T-helper 2 cell (primary cell): ENCODE measurements around the gene DST.

Experiments
- DNase-seq, 5 experiments: peaks; one replicate each; pipeline versions ENCODE4 v3.0.0 to v3.0.0-alpha.2; 2012 to 2022

Gene DST

GRCh38 chr6:56535626-56536025 is 107.1 kb downstream of the DST start:
- no peak for DNase-seq

DNA sequence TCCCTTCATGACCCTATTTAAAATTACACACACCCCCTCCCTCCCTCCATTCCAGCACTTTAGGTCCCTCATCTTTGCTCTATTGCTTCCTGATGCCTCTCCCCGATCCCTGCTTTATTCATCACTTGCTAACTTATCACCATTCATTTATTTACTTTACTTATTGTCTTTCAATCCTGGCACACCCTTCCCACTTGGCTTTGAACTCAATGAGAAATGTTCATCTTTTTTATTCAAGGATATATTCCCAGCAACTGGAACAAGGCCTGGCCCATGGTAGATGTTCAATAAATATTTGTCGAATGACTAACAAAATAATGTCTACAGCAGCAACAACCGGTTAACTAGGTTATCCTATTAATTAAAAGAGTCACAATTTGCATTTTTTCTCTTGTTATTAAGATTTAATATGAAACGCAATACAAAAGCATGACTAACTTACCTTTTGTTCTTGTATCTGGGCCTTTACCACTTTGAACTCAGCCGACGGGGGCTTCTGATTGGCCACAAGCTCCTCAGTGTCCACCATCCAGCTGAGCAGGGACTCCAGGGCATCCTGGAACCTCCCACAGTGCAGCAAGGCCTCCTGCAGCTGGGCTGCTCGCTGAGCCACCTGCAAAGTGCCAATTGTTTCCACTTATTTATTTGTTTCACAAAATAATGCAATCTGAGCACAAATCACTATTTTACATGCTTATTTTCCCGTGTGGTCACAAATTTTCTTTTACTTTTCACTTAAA is 107.8 kb downstream of the DST start:
- DNase-seq = no peak

GRCh38 chr6:56532766-56533551 is 109.7 kb downstream of the DST start:
- DNase-seq = no peak

DNA sequence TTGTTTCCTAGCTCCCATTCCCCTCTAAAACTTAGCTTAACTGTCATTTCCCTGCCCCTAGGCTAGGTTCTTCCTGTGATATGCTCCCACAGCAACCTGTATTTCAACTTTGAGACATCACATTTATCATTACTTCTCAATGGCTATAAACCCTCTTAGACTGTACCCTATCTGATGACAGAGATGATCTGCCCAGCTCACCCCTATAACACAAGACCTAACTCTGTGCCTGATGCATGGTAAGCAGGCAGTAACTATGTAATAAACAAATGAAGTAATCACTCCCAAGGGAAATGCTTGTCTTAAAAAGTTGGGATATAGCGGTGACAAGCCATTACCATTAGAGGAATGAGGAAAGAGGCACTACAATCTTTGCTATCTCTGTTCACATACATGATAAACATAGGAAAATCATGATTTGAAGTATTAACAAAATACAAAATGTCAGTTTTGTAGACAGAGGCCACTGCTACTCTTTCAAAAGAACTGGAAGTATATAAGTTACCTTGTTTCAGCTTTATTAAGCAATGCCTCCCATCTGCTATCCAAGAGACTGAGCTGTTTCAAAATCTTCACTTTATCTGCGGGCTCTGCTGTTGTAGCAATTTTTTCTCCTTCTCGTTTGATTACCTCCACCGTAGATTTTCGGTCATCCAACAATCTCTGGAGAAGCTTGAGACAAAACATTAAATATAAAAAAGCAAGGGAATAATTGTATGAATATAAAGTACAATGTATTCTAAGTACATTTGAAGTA is 110.7 kb downstream of the DST start:
- DNase-seq = no peak

DNA sequence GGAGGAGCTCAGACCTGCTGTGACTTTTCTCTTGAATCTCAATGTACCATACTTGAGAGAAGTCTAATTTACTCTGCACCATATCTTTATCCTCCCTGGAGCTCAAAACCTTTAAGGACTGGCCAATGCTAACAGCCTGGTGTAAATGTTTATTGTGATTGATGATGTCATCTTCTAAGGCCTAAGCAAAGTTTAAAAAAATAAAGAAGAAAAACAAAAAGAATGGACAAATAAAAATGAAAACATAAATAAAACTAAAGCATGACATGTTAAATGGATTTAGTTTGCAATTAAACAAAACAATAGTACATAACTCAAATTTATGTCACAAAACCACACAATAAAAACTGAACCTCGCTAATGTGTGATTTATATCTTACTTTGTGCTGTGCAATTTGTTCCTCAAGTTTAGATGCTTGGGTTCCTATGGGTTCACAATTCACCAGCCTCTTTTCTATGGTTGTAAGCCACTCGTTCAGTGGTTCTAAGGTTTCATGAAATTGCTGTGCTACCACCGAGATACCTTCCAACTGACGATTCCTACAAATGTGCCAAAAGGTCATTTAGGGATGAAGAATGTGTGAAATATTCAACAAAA is 113.0 kb downstream of the DST start:
- no peak for DNase-seq

DNA sequence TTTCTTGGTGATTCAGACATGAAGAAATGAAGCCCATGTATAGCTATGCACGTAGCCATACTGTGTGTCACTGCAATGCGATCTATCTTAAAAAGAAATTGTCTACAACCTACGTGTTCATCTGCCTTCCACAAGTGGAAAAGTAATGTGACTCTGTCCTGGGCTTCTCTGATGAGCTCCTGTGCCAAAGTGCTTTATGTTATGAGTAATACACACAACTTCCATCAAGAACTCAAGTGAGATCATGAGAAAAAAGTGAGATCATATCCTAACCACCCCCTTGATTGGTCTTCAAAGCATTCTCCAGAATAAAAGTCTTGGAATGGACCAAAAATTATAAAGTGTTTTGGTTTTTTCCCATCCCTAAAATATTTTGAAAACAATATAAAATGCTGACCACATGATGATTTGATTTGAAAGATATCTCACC is 114.3 kb downstream of the DST start:
- DNase-seq = no peak

GRCh38 chr6:56527934-56528333 is 114.8 kb downstream of the DST start:
- no peak for DNase-seq

DNA sequence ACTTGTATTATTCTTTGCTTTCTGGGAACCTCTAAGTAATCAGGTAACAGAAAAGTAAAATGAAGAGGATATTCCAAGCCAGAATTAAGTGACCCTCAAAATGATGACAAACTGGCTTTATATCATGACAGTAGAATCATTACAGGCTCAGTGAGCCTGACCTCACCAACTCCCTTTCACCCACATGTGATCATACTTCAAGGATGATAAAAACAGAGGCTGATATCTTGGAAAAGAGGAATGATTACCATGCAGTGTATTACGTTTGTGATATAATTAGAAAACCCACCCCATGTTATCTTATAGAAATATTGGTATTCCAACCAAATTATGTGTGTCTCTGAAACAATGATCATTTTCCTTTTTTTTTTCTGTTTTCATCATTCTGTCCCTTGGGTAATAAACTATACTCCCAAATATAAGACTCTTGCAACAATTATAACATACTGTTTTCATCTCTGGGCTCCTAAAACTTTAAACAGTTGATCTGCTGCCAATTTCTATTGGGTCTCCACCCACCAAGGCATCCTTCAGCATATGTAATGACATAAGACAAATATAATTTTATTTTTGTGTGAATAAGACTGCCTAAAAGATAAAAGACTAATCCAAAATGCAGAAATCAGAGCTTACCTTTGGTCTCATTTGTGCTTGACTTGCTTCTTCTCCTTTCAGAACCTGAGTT is 115.7 kb downstream of the DST start:
- DNase-seq = no peak

DNA sequence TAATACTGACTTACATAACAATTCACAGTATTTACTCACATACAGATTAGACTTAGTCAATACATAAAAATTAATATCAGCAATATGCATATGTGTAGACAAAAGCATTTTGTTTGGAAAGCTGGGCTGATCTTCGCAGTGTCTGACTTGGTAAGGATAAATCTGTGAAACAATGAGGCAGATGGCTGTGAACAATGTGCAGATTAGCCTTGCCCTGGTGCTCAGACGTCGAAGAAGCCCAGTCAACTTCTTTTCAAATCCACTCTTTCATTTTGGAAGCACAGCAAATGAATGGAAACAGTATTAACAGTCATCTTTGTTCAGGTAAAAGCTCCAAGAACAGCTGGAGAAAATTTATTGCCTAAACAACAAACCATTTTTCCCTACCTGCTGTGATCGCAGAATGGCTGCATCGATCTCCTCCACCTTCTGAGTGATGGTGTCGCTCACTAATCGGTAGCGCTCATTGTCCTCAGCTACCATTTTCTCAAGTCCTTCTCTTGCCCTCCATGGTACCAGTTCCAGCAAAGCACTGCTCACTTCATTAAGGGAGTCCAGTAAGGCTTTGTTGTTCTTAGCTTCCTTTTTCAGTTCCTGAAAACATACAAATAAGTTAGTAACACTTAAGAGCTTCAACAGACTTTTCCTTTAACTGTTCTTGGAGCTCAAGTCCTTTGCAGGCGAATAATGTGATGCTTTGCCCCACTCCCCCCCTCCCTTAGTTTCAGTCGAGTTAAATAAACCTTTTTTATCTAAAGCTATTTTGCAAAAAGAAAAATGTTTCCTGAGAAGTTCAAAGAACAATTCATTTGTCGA is 116.5 kb downstream of the DST start:
- DNase-seq = no peak

- DNase-seq = no peak
Measured at GRCh38 chr6:56524891-56525703, 117.6 kb downstream of the DST start.

- DNase-seq = no peak
Measured at GRCh38 chr6:56522495-56523270, 120.0 kb downstream of the DST start.

GRCh38 chr6:56521976-56522375 is 120.7 kb downstream of the DST start:
- no peak for DNase-seq

DNA sequence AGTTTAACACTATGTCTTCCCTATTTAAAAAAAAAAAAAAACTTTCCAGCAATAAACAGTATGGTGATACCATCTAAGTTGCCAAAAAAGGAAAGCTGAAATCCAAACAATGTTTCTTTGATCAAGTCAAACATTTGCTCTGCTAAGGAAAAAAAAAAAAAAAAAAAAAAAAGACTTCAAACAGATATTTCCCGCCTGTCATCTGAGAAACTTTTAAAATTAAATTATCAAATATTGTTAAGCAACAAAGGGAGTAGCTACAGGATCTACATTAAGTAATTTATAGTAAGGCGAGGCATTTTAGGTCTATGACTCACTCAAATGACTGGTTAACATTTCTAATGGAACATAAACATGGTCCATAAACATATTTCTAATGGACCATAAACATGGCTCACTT is 121.2 kb downstream of the DST start:
- DNase-seq = no peak

GRCh38 chr6:56520218-56520617 is 122.5 kb downstream of the DST start:
- DNase-seq = no peak

- no peak for DNase-seq
Measured at GRCh38 chr6:56518995-56519767, 123.5 kb downstream of the DST start.

DNA sequence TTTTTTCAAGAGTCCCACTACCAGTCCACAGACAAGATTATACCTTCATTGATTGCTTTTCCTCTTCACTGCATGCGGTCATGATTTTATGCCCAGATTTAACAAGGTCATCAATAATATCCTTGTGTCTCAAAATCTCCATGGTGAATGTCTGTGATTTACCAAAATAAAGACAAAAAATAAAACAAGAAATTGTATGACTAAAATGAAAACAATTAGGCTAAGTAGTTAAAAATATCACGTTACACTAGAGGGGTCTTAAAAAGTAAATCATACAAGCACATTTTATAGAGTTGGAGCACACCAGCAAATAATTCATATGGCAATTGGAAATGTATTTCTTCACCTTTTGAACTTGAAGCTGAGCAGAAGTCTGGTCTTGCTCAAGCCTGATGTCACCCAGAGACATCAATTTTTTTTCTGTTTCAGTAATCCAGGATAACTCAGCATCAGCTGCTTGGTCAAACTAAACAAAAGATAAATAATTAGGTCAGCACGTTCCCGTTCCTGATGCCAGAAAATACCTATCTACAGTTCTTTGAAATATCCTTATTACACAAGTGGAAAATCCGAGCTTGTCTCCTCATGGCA is 125.4 kb downstream of the DST start:
- DNase-seq = no peak

GRCh38 chr6:56516003-56516402 is 126.7 kb downstream of the DST start:
- no peak for DNase-seq

- no peak for DNase-seq
Measured at GRCh38 chr6:56515081-56515905, 127.4 kb downstream of the DST start.
